Bronchial smooth muscle cell (primary cell): ENCODE data around the gene CT47B1. TPM values are rescaled to one million over a fixed set of nuclear protein-coding genes. Genes with fewer than 3 reads are reported as not detected.

Experiments
- total RNA-seq: library from RNA; depleted of rRNA; stranded (reverse); fragments of >200 nt; gene quantifications from 2 replicates; pipeline ENCODE4 v1.2.1, GENCODE V29; 2014

CT47B1 gene
- total RNA-seq = not detected in 2 replicates

DNA sequence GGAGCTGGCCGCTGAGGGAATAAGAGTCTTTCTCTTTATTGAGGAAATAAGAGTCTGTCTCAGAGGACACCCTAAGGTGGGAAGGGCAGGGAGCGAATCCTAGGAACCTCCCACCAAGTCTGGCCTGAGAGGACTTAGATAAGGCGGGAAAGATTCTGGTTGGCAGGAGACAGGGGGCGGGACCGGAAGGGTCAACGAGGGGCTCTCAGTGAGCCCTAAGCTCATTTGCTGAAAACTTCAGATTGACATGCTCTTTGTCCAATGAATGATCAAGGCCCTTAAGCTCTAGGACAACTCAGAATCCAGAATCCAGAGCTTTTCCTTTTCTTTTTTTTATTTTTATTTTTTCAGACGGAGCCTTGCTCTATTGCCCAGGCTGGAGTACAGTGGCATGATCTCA, at the start of gene CT47B1:
Gene CT47B1 (minus strand): TSS at position 101 of the 400 bp plus-strand sequence. CDS start 196 bp downstream, outside the sequence.

Other genes starting within 250 kb of the CT47B1 start
- 16.2 and 22.5 TPM in 2 replicates for gene C1GALT1C1, start 245.8 kb downstream of the CT47B1 start, total RNA-seq
- gene CT47A11, start 61.3 kb upstream of the CT47B1 start, total RNA-seq = not detected in 2 replicates
- not detected in 2 replicates for gene CT47A10, start 66.2 kb upstream of the CT47B1 start, total RNA-seq
- gene CT47A9, start 71.0 kb upstream of the CT47B1 start, total RNA-seq = not detected in 2 replicates
- gene CT47A8, start 75.9 kb upstream of the CT47B1 start, total RNA-seq = not detected in 2 replicates
- not detected in 2 replicates for gene CT47A7, start 80.7 kb upstream of the CT47B1 start, total RNA-seq
- not detected in 2 replicates for gene CT47A6, start 85.6 kb upstream of the CT47B1 start, total RNA-seq
- gene CT47A5, start 90.5 kb upstream of the CT47B1 start, total RNA-seq = not detected in 2 replicates
- not detected in 2 replicates for gene CT47A4, start 95.3 kb upstream of the CT47B1 start, total RNA-seq
- gene CT47A3, start 100.2 kb upstream of the CT47B1 start, total RNA-seq = not detected in 2 replicates
- not detected in 2 replicates for gene CT47A2, start 105.1 kb upstream of the CT47B1 start, total RNA-seq
- gene CT47A1, start 109.9 kb upstream of the CT47B1 start, total RNA-seq = not detected in 2 replicates
- 1.6 and 1.8 TPM in 2 replicates for gene GLUD2, start 171.7 kb upstream of the CT47B1 start, total RNA-seq